ENCODE measurements around the gene GSTA2. TPM values are rescaled to one million over a fixed set of nuclear protein-coding genes. Genes with fewer than 3 reads are reported as not detected.

Gene GSTA2
- total and polyA plus RNA-seq, 2 of the 13 experiments (the other 11 are each of a cell fraction or from before 2014, with no cell fraction given): 0.75 to 13.7 TPM

- TF ChIP-seq ZNF609 (CRISPR knock-in tag; IDR thresholded peaks at IDR 0.05; ENCODE audit: borderline replicate concordance) (peak; percentile 44; the same call in 1 of the 2 replicates), FOXK1 (CRISPR knock-in tag; IDR thresholded peaks at IDR 0.05; ENCODE audit: borderline replicate concordance, low read depth) (peak; percentile 48; the same call in 1 of the 2 replicates), ZNF333 (CRISPR knock-in tag; IDR thresholded peaks at IDR 0.05; ENCODE audit: borderline replicate concordance) (peak; percentile 84; the same call in 1 of the 2 replicates), MTF1 (CRISPR knock-in tag; IDR thresholded peaks at IDR 0.05) (no peak), SYNCRIP (IDR thresholded peaks at IDR 0.05; ENCODE audit: insufficient read depth, low read depth, low read length) (no peak), NR0B2 (CRISPR knock-in tag; IDR thresholded peaks at IDR 0.05) (no peak), HNRNPH1 (optimal IDR thresholded peaks at IDR 0.05; ENCODE audit: low read depth, low read length) (no peak), ZNF777 (CRISPR knock-in tag; IDR thresholded peaks at IDR 0.05) (no peak), SETDB1 (CRISPR knock-in tag; IDR thresholded peaks at IDR 0.05; ENCODE audit: borderline replicate concordance) (no peak), ZNF501 (CRISPR knock-in tag; IDR thresholded peaks at IDR 0.05) (no peak; the same call in 1 of the 2 replicates), THAP9 (CRISPR knock-in tag; IDR thresholded peaks at IDR 0.05; ENCODE audit: borderline replicate concordance) (no peak; the same call in 1 of the 2 replicates), SIN3B (IDR thresholded peaks at IDR 0.05; ENCODE audit: low read length) (0 out of 2 replicates have a peak, but pooled peaks have one; percentile 45), NFE2L1 (CRISPR knock-in tag; IDR thresholded peaks at IDR 0.05; ENCODE audit: borderline replicate concordance) (no peak), RNF219 (CRISPR knock-in tag; IDR thresholded peaks at IDR 0.05) (no peak), TFE3 (CRISPR knock-in tag; IDR thresholded peaks at IDR 0.05) (no peak), ASH2L (IDR thresholded peaks at IDR 0.05; ENCODE audit: insufficient read length, low read depth, low read length) (no peak)
Observed at GRCh38 chr6:52724406-52725121, 38.7 kb downstream of the GSTA2 start (continued).
